Measurements from ENCODE around the gene CARMIL1. TPM values are rescaled to one million over a fixed set of nuclear protein-coding genes. Genes with fewer than 3 reads are reported as not detected.

The CARMIL1 gene
- total RNA-seq, 1 donor from 2014 or later = 14.5 TPM

DNA sequence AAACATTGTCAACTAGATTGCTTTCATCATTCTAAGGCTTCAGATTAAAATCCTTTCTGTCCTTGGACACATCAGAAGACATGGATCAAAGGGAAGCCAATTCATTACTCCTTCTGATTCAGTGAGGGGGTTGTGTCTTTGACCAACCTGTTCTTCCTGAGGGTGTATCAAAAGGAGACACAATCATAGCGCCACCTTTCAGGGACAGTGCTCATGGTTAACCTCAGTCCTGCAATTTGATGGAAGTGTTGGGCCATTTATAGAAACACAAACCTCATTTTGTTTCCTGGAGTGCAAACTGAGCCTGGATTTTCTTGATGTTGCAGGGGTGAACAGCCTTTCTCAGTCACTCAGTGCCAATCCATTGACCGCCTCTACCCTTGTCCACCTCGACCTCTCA is 209.0 kb downstream of the CARMIL1 start:
- DNase-seq (ENCODE audit: low spot score) = no peak
- Mint-ChIP-seq H3K9me3 (ENCODE audit: low read depth) (no peaks in the 10 kb centered on the region), H3K36me3 (ENCODE audit: low read depth) (peaks cover 4% of the 10 kb centered on the region), H3K27me3 (ENCODE audit: low read depth) (no peaks in the 10 kb centered on the region), H3K27ac (ENCODE audit: unreplicated experiment) (no peak overlapping the region), H3K4me3 (ENCODE audit: unreplicated experiment) (no peak overlapping the region), H3K4me1 (ENCODE audit: low read depth) (peaks cover 11% of the 10 kb centered on the region)
- TF ChIP-seq, protein P1, sequence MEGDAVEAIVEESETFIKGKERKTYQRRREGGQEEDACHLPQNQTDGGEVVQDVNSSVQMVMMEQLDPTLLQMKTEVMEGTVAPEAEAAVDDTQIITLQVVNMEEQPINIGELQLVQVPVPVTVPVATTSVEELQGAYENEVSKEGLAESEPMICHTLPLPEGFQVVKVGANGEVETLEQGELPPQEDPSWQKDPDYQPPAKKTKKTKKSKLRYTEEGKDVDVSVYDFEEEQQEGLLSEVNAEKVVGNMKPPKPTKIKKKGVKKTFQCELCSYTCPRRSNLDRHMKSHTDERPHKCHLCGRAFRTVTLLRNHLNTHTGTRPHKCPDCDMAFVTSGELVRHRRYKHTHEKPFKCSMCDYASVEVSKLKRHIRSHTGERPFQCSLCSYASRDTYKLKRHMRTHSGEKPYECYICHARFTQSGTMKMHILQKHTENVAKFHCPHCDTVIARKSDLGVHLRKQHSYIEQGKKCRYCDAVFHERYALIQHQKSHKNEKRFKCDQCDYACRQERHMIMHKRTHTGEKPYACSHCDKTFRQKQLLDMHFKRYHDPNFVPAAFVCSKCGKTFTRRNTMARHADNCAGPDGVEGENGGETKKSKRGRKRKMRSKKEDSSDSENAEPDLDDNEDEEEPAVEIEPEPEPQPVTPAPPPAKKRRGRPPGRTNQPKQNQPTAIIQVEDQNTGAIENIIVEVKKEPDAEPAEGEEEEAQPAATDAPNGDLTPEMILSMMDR (IDR thresholded peaks at IDR 0.05) = no peak

DNA sequence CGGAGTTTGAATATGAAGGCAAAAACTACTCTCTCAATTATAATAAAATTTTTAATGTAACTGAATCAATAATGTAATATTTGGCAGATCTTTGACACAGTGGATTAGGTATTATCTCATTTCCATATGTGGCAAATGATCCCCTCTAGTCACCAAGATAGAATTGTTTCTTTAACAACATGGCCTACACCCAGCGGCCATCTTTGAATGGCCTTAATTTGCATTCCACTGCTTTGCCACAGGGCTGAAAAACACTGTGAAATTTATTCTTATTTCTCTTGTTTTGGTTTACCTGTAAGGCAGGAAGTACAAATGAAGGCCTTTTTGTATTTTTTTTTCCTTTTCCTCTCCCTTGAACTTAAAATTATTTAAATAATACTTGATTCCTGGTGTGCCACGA is 210.2 kb downstream of the CARMIL1 start:
- TF ChIP-seq, protein P1 (IDR thresholded peaks at IDR 0.05) = no peak
- Mint-ChIP-seq H3K4me3 (ENCODE audit: unreplicated experiment) (no peak overlapping the region), H3K27me3 (ENCODE audit: low read depth) (no peaks in the 10 kb centered on the region), H3K9me3 (ENCODE audit: low read depth) (no peaks in the 10 kb centered on the region), H3K36me3 (ENCODE audit: low read depth) (no peaks in the 10 kb centered on the region), H3K4me1 (ENCODE audit: low read depth) (peaks cover 8% of the 10 kb centered on the region), H3K27ac (ENCODE audit: unreplicated experiment) (peak overlapping the region; percentile 78)
- DNase-seq (ENCODE audit: low spot score) = no peak

- no peaks in the 10 kb centered on the region for H3K9me3 Mint-ChIP-seq (ENCODE audit: low read depth)
- H3K4me1 Mint-ChIP-seq (ENCODE audit: low read depth) = peaks cover 8% of the 10 kb centered on the region
- TF ChIP-seq, protein P1 (IDR thresholded peaks at IDR 0.05) = peak; percentile 98
- H3K27me3 Mint-ChIP-seq (ENCODE audit: low read depth) = no peaks in the 10 kb centered on the region
- H3K36me3 Mint-ChIP-seq (ENCODE audit: low read depth) = peaks cover 1% of the 10 kb centered on the region
- peak overlapping the region; percentile 78 for H3K27ac Mint-ChIP-seq (ENCODE audit: unreplicated experiment)
- H3K4me3 Mint-ChIP-seq (ENCODE audit: unreplicated experiment) = no peak overlapping the region
- no peak for DNase-seq (ENCODE audit: low spot score)
Measured at GRCh38 chr6:25490018-25490801, 211.0 kb downstream of the CARMIL1 start.

GRCh38 chr6:25492951-25493350 is 213.8 kb downstream of the CARMIL1 start:
- Mint-ChIP-seq H3K4me1 (ENCODE audit: low read depth) (peaks cover 8% of the 10 kb centered on the region), H3K36me3 (ENCODE audit: low read depth) (peaks cover 1% of the 10 kb centered on the region), H3K27me3 (ENCODE audit: low read depth) (no peaks in the 10 kb centered on the region), H3K4me3 (ENCODE audit: unreplicated experiment) (no peak overlapping the region), H3K27ac (ENCODE audit: unreplicated experiment) (no peak overlapping the region), H3K9me3 (ENCODE audit: low read depth) (no peaks in the 10 kb centered on the region)
- no peak for DNase-seq (ENCODE audit: low spot score)
- TF ChIP-seq, protein P1 (IDR thresholded peaks at IDR 0.05) = no peak

- peaks cover 10% of the 10 kb centered on the region for H3K4me1 Mint-ChIP-seq (ENCODE audit: low read depth)
- H3K9me3 Mint-ChIP-seq (ENCODE audit: low read depth) = no peaks in the 10 kb centered on the region
- H3K27me3 Mint-ChIP-seq (ENCODE audit: low read depth) = no peaks in the 10 kb centered on the region
- no peak for DNase-seq (ENCODE audit: low spot score)
- no peak overlapping the region for H3K27ac Mint-ChIP-seq (ENCODE audit: unreplicated experiment)
- TF ChIP-seq, protein P1 (IDR thresholded peaks at IDR 0.05) = no peak
- H3K36me3 Mint-ChIP-seq (ENCODE audit: low read depth) = peaks cover 1% of the 10 kb centered on the region
- H3K4me3 Mint-ChIP-seq (ENCODE audit: unreplicated experiment) = no peak overlapping the region
Measured at GRCh38 chr6:25494469-25494868, 215.3 kb downstream of the CARMIL1 start.

Data from chondrocyte (in vitro differentiated cells).